GM18519 (cell line): Measurements from ENCODE around the gene SLC35A1.
"Not testable (repeated sequence)": the region's sequence is repeated elsewhere in the genome, so short reads cannot be mapped to it uniquely, and the experiment has no call there.

Experiments
- ATAC-seq: cut with Tn5 transposase; IDR thresholded peaks from one replicate; pipeline ENCODE4 v1.9.1; 2021; ENCODE audit warnings: mild to moderate bottlenecking, moderate library complexity; ENCODE audit not compliant: unreplicated experiment, low FRiP score

The SLC35A1 gene, protein sequence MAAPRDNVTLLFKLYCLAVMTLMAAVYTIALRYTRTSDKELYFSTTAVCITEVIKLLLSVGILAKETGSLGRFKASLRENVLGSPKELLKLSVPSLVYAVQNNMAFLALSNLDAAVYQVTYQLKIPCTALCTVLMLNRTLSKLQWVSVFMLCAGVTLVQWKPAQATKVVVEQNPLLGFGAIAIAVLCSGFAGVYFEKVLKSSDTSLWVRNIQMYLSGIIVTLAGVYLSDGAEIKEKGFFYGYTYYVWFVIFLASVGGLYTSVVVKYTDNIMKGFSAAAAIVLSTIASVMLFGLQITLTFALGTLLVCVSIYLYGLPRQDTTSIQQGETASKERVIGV

GRCh38 chr6:87472525-87473418 is at the start of gene SLC35A1:
TSS of gene SLC35A1 (plus strand) at chr6:87472974. CDS start at chr6:87473004, 30 bp downstream.
- peak; percentile 84 for ATAC-seq

GRCh38 chr6:87426789-87427188 is 46.0 kb upstream of the SLC35A1 start:
- no peak for ATAC-seq

GRCh38 chr6:87430499-87430898 is 42.3 kb upstream of the SLC35A1 start:
- ATAC-seq: no peak

GRCh38 chr6:87431263-87431662 is 41.5 kb upstream of the SLC35A1 start:
- no peak for ATAC-seq

DNA sequence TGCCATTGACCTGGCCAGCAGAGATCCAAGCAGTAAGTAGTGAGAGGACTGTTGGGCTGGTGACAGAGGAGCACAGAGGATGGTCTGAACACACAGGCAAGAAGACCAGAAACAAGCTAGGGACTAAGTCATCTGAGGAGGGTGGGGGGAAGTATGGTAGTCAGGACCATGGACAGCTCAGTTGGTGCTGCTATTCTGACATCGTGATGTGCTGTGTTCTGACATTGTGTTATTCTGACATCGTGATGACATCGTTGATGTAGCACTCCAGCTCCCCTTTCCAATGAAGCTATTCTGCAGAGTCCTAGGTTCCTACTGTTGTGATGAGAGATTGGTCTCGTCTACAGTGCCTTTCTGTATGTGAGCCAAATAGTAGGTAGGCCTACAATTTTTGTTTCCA is 36.3 kb upstream of the SLC35A1 start:
- no peak for ATAC-seq

DNA sequence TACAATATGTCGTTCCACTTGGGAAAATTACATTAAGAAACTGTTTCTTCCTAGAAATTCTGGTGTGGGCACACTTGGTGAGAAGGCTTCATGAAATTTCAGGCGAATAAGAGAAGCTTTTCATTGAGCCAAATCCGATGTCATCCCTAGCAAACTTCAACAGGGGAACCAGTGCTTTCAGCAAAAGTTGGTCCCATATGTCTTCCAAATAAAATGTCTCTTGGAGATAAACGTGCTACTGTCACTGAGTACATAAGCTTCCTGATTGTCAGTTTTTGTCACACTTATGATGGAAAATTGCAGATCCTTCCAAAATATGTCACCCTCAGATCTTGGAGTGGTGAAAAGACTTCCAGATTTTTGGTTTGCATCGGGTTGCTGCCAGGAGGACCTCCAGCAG is 31.1 kb upstream of the SLC35A1 start:
- ATAC-seq: no peak

GRCh38 chr6:87444362-87444761 is 28.4 kb upstream of the SLC35A1 start:
- no peak for ATAC-seq

GRCh38 chr6:87465051-87465450 is 7.7 kb upstream of the SLC35A1 start:
- no peak for ATAC-seq

- peak; percentile 63 for ATAC-seq
Measured at GRCh38 chr6:87473419-87473903, 687 bp downstream of the SLC35A1 start.

GRCh38 chr6:87481931-87482330 is 9.2 kb downstream of the SLC35A1 start:
- no peak for ATAC-seq

GRCh38 chr6:87482366-87482765 is 9.6 kb downstream of the SLC35A1 start:
- ATAC-seq: no peak

GRCh38 chr6:87483929-87484328 is 11.2 kb downstream of the SLC35A1 start:
- ATAC-seq: no peak

- ATAC-seq: no peak
Measured at GRCh38 chr6:87484491-87484890, 11.7 kb downstream of the SLC35A1 start.

GRCh38 chr6:87487555-87487954 is 14.8 kb downstream of the SLC35A1 start:
- no peak for ATAC-seq

- not testable (repeated sequence) for ATAC-seq
Measured at GRCh38 chr6:87489326-87489725, 16.6 kb downstream of the SLC35A1 start.

DNA sequence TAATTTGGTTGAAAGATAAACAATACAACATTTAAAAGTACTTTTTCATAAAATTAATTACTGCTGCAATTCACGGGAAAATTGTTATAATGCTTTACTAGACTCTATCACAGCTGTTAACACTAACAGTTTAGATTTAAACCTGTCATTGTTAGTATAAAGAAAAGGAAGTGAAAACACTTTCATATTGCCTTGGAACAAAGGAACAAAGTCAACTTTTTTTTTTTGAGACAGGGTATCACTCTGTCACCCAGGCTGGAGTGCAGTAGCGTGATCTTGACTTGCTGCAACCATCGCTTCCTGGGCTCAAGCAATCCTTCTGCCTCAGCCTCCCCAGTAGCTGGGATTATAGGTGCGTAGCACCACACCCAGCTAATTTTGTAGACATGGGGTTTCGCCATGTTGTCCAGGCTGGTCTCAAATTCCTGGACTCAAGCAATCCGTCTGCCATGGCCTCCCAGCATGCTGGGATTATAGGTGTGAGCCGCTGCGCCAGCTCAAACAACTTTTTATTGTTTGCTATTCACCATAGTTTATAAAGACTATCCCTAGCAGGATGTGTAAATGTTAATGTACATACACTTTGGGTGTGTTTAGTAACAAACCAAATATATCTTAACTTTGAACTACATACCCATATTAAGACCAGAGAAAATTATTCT is 22.1 kb downstream of the SLC35A1 start:
- ATAC-seq: peak; percentile 95

- ATAC-seq: no peak
Measured at GRCh38 chr6:87498048-87498447, 25.3 kb downstream of the SLC35A1 start.

GRCh38 chr6:87501809-87502572 is 29.2 kb downstream of the SLC35A1 start:
- no peak for ATAC-seq

GRCh38 chr6:87504441-87504840 is 31.7 kb downstream of the SLC35A1 start:
- no peak for ATAC-seq

- ATAC-seq: no peak
Measured at GRCh38 chr6:87514831-87515230, 42.1 kb downstream of the SLC35A1 start.
